CD14-positive monocyte (primary cell): ENCODE measurements around the gene VAV2. TPM values are rescaled to one million over a fixed set of nuclear protein-coding genes. Genes with fewer than 3 reads are reported as not detected.
A peak's percentile ranks its signal among the peaks of the same experiment; 100 is the strongest.

Source experiments
- DNase-seq, 3 donors: peaks; one replicate each; pipeline ENCODE4 v3.0.0-alpha.2; 2011 to 2022
- H2AFZ ChIP-seq: 2 replicates; pipeline ENCODE4 v1.6.0; 2012; ENCODE audit warnings: mild to moderate bottlenecking, low read depth, low read length, inconsistent platforms; ENCODE audit not compliant: insufficient read depth, poor library complexity, severe bottlenecking
- H3K27ac ChIP-seq, 2 donors: 1 replicate in 1 of 2; 2 replicates in 1 of 2; pipeline ENCODE4 v1.5.1; 2012 to 2013; ENCODE audit warnings: low read length in 2 of 2, control low read depth in 1 of 2, inconsistent platforms in 1 of 2, low read depth in 1 of 2, mild to moderate bottlenecking in 1 of 2
- H3K27me3 ChIP-seq, 2 donors: one replicate each; pipeline versions ENCODE4 v1.6.0 to v1.6.1; 2011 to 2013; ENCODE audit warnings: low read length in 2 of 2; ENCODE audit not compliant: control insufficient read depth in 2 of 2, insufficient read depth in 2 of 2
- H3K36me3 ChIP-seq, 2 donors: replicated peaks in 1 of 2; 1 replicate in 1 of 2; 2 replicates in 1 of 2; pipeline versions ENCODE4 v1.5.1 to v1.6.1; 2012 to 2013; ENCODE audit warnings: low read length in 2 of 2, control low read depth in 1 of 2, inconsistent platforms in 1 of 2, mild to moderate bottlenecking in 1 of 2; ENCODE audit not compliant: insufficient read depth in 2 of 2, control insufficient read depth in 1 of 2
- H3K4me1 ChIP-seq, 2 donors: 1 replicate in 1 of 2; 2 replicates in 1 of 2; pipeline versions ENCODE4 v1.5.1 to v1.6.1; 2012 to 2013; ENCODE audit warnings: low read length in 2 of 2, control low read depth in 1 of 2, inconsistent platforms in 1 of 2, mild to moderate bottlenecking in 1 of 2, moderate library complexity in 1 of 2; ENCODE audit not compliant: insufficient read depth in 2 of 2, control insufficient read depth in 1 of 2
- H3K4me2 ChIP-seq: replicated peaks from 2 replicates; pipeline ENCODE3; 2012; ENCODE audit warnings: low read length, moderate library complexity, mild to moderate bottlenecking; ENCODE audit not compliant: poor library complexity, severe bottlenecking; ENCODE audit errors: extremely low read depth
- H3K4me3 ChIP-seq, 3 experiments: fragments of 200-600 bp in 1 of 3; sonication (generic) in 1 of 3; replicated peaks in 1 of 3; 1 replicate in 2 of 3; 2 replicates in 1 of 3; pipeline ENCODE4 v1.5.1; 2011 to 2013; ENCODE audit warnings: low read length in 3 of 3, mild to moderate bottlenecking in 3 of 3, control low read depth in 2 of 3, low read depth in 2 of 3, inconsistent platforms in 1 of 3, moderate library complexity in 1 of 3
- H3K79me2 ChIP-seq: 2 replicates; pipeline ENCODE4 v1.6.0; 2012; ENCODE audit warnings: mild to moderate bottlenecking, control low read depth, inconsistent platforms, low read length, moderate library complexity; ENCODE audit not compliant: insufficient read depth
- H3K9ac ChIP-seq: 2 replicates; pipeline ENCODE4 v1.6.0; 2017; ENCODE audit warnings: low read length, mild to moderate bottlenecking; ENCODE audit not compliant: insufficient read depth, poor library complexity, severe bottlenecking
- H3K9me3 ChIP-seq, 2 donors: replicated peaks in 1 of 2; 1 replicate in 1 of 2; 2 replicates in 1 of 2; pipeline versions ENCODE4 v1.5.1 to v1.6.1; 2012 to 2013; ENCODE audit warnings: low read length in 2 of 2, control low read depth in 1 of 2; ENCODE audit not compliant: control insufficient read depth in 1 of 2, insufficient read depth in 1 of 2
- H4K20me1 ChIP-seq: 2 replicates; pipeline ENCODE4 v1.6.0; 2012; ENCODE audit warnings: mild to moderate bottlenecking, low read length, control low read depth, moderate library complexity; ENCODE audit not compliant: insufficient read depth
- H3K27ac Mint-ChIP-seq, 7 donors: one replicate each; pipeline ENCODE4 v1.8.0; 2020; ENCODE audit warnings: mild to moderate bottlenecking in 7 of 7, mixed read lengths in 7 of 7, moderate library complexity in 6 of 7, inconsistent platforms in 2 of 7
- H3K27me3 Mint-ChIP-seq, 3 donors: one replicate each; pipeline ENCODE4 v1.8.0; 2021 to 2022; ENCODE audit warnings: low read depth in 3 of 3, mild to moderate bottlenecking in 3 of 3, mixed read lengths in 3 of 3, moderate library complexity in 3 of 3, inconsistent platforms in 1 of 3
- H3K36me3 Mint-ChIP-seq, 2 donors: one replicate each; pipeline ENCODE4 v1.8.0; 2020; ENCODE audit warnings: mixed read lengths in 2 of 2, inconsistent platforms in 1 of 2, mild to moderate bottlenecking in 1 of 2
- H3K4me1 Mint-ChIP-seq: one replicate; pipeline ENCODE4 v1.8.0; 2020; ENCODE audit warnings: mild to moderate bottlenecking, mixed read lengths
- H3K4me3 Mint-ChIP-seq, 2 donors: one replicate each; pipeline ENCODE4 v1.8.0; 2020; ENCODE audit warnings: mild to moderate bottlenecking in 2 of 2, mixed read lengths in 2 of 2, moderate library complexity in 1 of 2
- H3K9me3 Mint-ChIP-seq, 7 donors: one replicate each; pipeline ENCODE4 v1.8.0; 2020 to 2022; ENCODE audit warnings: mixed read lengths in 7 of 7, mild to moderate bottlenecking in 6 of 7, moderate library complexity in 6 of 7, inconsistent platforms in 2 of 7
- WGBS: methylation state at CpG from one replicate; pipeline ENCODE4 v1.1.5; 2013; ENCODE audit warnings: missing lambda C conversion rate; ENCODE audit not compliant: insufficient coverage; 5-methylcytosine and 5-hydroxymethylcytosine counted together
- intact Hi-C, 2 donors: fragments of 100-400 bp; cut with micrococcal nuclease; formaldehyde crosslinking; loops; one replicate each; pipeline versions ENCODE4 v1.15.0 to v1.15.1; 2023
- polyA plus RNA-seq, 3 donors: library from polyadenylated mRNA; depleted of rRNA in 1 of 3; unstranded in 2 of 3; stranded (reverse) in 1 of 3; fragments of 300-500 nt in 2 of 3; fragments of >200 nt in 1 of 3; fragmentation: Illumina TruSeq in 2 of 3; gene quantifications; 1 replicate in 2 of 3; 2 replicates in 1 of 3; pipeline ENCODE4 v1.2.3, GENCODE V29; 2012 to 2021
- TF ChIP-seq, protein P1 (sequence below): fragments of 200-600 bp; IDR thresholded peaks from one replicate; pipeline ENCODE4 v1.8.0; 2022; ENCODE audit warnings: antibody characterized with exemption, mild to moderate bottlenecking

VAV2 gene
- polyA plus RNA-seq, 3 donors, result 2.3 to 13.6 (median 2.3) TPM

DNA sequence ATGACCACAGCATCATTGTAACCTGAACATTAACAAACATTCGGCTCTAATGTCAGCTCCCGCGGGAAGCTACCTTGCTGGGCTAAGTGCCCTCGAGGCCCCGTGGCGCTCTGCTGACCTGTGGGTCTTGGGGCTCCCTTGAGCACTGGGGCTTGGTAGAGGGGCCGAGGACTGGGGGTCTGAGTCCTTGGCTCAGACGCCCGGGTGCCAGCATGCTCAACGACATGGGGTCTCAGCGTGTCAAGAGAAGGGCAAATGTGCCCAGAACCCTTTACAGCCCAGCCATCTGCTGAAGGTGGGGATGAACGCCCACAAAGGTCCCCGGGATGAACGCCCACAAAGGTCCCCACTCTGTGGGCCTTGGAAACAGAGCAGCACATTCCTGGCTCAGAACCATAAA is 214.3 kb downstream of the VAV2 start:
- Histone ChIP-seq H3K27ac (no peak overlapping the region), H3K79me2 (no peaks in the 10 kb centered on the region), H3K36me3 (peaks cover 41 to 85% of the 10 kb centered on the region in 2 donors), H3K4me1 (peaks cover 3 to 8% of the 10 kb centered on the region in 2 donors), H3K9me3 (peaks cover 0 to 14% of the 10 kb centered on the region in 2 donors), H3K4me2 (no peak overlapping the region), H4K20me1 (no peaks in the 10 kb centered on the region), H3K9ac (no peak overlapping the region), H2AFZ (no peak overlapping the region), H3K27me3 (no peaks in the 10 kb centered on the region), H3K4me3 (no peak overlapping the region)
- no peak for DNase-seq
- 100% methylated on average over 12 of the region's 14 CpGs for WGBS
- H3K36me3 Mint-ChIP-seq, result peaks cover 65 to 83% of the 10 kb centered on the region in 2 donors
- TF ChIP-seq, protein P1, sequence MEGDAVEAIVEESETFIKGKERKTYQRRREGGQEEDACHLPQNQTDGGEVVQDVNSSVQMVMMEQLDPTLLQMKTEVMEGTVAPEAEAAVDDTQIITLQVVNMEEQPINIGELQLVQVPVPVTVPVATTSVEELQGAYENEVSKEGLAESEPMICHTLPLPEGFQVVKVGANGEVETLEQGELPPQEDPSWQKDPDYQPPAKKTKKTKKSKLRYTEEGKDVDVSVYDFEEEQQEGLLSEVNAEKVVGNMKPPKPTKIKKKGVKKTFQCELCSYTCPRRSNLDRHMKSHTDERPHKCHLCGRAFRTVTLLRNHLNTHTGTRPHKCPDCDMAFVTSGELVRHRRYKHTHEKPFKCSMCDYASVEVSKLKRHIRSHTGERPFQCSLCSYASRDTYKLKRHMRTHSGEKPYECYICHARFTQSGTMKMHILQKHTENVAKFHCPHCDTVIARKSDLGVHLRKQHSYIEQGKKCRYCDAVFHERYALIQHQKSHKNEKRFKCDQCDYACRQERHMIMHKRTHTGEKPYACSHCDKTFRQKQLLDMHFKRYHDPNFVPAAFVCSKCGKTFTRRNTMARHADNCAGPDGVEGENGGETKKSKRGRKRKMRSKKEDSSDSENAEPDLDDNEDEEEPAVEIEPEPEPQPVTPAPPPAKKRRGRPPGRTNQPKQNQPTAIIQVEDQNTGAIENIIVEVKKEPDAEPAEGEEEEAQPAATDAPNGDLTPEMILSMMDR, result no peak
- H3K27me3 Mint-ChIP-seq, result peaks cover 0 to 2% (median 1%) of the 10 kb centered on the region in 3 donors
- H3K4me1 Mint-ChIP-seq, result peaks cover 7% of the 10 kb centered on the region
- no peak overlapping the region for H3K27ac Mint-ChIP-seq
- intact Hi-C loops, result no loop called here
- peaks cover 0 to 19% (median 13%) of the 10 kb centered on the region in 7 donors for H3K9me3 Mint-ChIP-seq
- no peak overlapping the region for H3K4me3 Mint-ChIP-seq

DNA sequence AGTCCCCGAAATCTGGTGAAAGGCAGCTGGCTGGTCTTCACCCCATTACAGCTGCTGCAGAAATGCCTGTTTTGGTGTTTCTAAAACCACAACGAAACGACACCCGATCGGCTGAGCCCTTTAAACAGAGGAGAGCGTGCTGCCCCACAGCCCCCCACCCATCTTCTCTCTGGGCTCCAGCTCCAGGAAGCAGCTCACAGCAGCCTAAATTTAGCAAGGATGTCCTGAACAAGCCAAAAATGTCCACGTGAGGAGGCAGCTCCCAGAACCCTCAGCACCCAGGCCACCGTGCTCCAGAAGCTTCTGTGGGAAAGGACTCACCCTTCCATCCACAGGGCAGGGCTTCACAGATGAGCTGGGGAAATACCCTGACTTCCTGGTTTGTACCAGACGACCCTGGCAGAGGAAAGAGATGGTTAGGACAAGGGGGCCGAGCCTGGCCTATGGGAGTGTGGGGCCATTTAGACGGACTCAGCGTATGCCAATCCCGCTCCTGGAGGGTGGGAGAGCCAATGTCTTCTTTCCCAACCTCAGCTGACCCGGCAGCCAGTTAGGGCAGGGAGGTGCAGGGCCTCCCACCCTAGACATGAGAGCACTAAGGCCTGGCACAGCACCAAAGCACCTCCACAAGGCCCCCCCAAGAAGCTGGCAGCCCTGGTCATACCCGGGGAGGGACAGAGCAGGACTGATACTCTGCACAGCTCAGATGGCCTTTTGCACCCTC is 214.9 kb downstream of the VAV2 start:
- Mint-ChIP-seq H3K27me3 (peaks cover 0 to 2% (median 1%) of the 10 kb centered on the region in 3 donors), H3K9me3 (peaks cover 0 to 19% (median 13%) of the 10 kb centered on the region in 7 donors), H3K36me3 (peaks cover 69 to 86% of the 10 kb centered on the region in 2 donors), H3K4me1 (peaks cover under 1% of the 10 kb centered on the region), H3K27ac (peak overlapping the region in 1 of 7 donors; percentile 75), H3K4me3 (no peak overlapping the region)
- H3K4me1 ChIP-seq, result peaks cover under 1 to 2% of the 10 kb centered on the region in 2 donors
- DNase-seq, result no peak
- H3K79me2 ChIP-seq, result no peaks in the 10 kb centered on the region
- no peaks in the 10 kb centered on the region for H4K20me1 ChIP-seq
- H3K36me3 ChIP-seq, result peaks cover 41 to 88% of the 10 kb centered on the region in 2 donors
- WGBS, result 94% methylated on average over 12 of the region's 15 CpGs
- H3K27me3 ChIP-seq, result no peaks in the 10 kb centered on the region
- no peak overlapping the region for H3K4me2 ChIP-seq
- no peak overlapping the region for H3K4me3 ChIP-seq
- no peak overlapping the region for H3K27ac ChIP-seq
- intact Hi-C loops, result no loop called here
- peaks cover 0 to 14% of the 10 kb centered on the region in 2 donors for H3K9me3 ChIP-seq
- H2AFZ ChIP-seq, result no peak overlapping the region
- no peak overlapping the region for H3K9ac ChIP-seq
- TF ChIP-seq, protein P1, result no peak
